Measurements from ENCODE around the gene CCNB2. TPM values are rescaled to one million over a fixed set of nuclear protein-coding genes. Genes with fewer than 3 reads are reported as not detected.

The CCNB2 gene
- total and polyA plus RNA-seq, 2 donors (not counting 3 experiments of a cell fraction or from before 2014, with no cell fraction given) = 55.9 to 65.2 TPM

DNA sequence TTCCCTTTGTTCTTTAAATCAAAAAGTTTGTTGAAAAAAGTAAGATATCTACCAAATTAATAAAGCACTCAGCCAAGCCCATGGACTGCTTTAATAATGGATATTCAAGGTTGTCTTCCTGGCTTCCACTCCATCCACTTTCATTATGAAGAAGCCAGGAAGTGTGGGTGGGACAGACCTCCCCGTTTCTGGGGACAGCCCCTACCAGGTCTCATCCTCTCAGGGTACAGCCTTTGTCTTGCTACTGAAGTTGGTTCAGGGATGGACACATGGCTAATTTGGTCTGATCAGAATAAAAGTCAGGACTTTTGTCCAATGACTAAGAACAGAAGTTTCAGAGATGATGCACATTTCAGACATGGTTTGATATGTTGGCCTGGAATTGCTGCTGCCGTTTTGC is 32.6 kb downstream of the CCNB2 start:
- FAIRE-seq (no peak), DNase-seq (ENCODE audit: low read depth, low spot score) (no peak)
- no peak overlapping the region for H3K9ac ChIP-seq (replicated peaks; ENCODE audit: extremely low read depth, insufficient read depth, low read length)
- CTCF ChIA-PET = interaction anchor here (1.1 to 1.6 kb wide), 8 partner anchors 14 to 910 kb away, joined by 3 to 16 read pairs (median 4); partner anchors contain the start of gene RNF111
- intact Hi-C loops (cut with micrococcal nuclease) = loop anchor here (5.0 kb wide), 1 partner anchor 910 kb away; no protein-coding TSS in a partner anchor
- H3K79me2 ChIP-seq (ENCODE audit: control insufficient read depth, insufficient read depth, low read length) = no peaks in the 10 kb centered on the region
- no peaks in the 10 kb centered on the region for H3K9me1 ChIP-seq (replicated peaks; ENCODE audit: control insufficient read depth, extremely low read depth, insufficient read depth, low read length)
- H3K27me3 ChIP-seq (ENCODE audit: control insufficient read depth in 2 of 2, insufficient read depth in 2 of 2, low read length in 2 of 2) = no peaks in the 10 kb centered on the region
- no peak overlapping the region for H3K27ac ChIP-seq (ENCODE audit: insufficient read depth, low read depth, low read length)
- H3K4me3 ChIP-seq (replicated peaks in 1 of 3; ENCODE audit: insufficient read depth in 1 of 3, low read depth in 1 of 3, low read length in 3 of 3) = no peak overlapping the region
- H3K9me3 ChIP-seq (replicated peaks; ENCODE audit: control insufficient read depth, insufficient read depth, low read length) = no peaks in the 10 kb centered on the region
- dilution Hi-C loops (cut with MboI; ENCODE audit: extremely low pct_ligation_motif_present, low sequenced_read_pairs) = no loop called here
- no peak overlapping the region for H2AFZ ChIP-seq (ENCODE audit: low read depth, low read length)
- H3K4me1 ChIP-seq (ENCODE audit: control insufficient read depth, extremely low read depth, insufficient read depth, low read length) = no peaks in the 10 kb centered on the region
- H4K20me1 ChIP-seq (replicated peaks; ENCODE audit: control insufficient read depth, extremely low read depth, insufficient read depth, low read length) = no peaks in the 10 kb centered on the region
- TF ChIP-seq MAX (IDR thresholded peaks at IDR 0.05; ENCODE audit: insufficient read depth, insufficient read length) = no peak
- no peak for TF ChIP-seq FOS (IDR thresholded peaks at IDR 0.05; ENCODE audit: borderline replicate concordance, insufficient read depth, low read length)
- TF ChIP-seq MYC (IDR thresholded peaks at IDR 0.05; ENCODE audit: low read depth, low read length) = no peak
- TF ChIP-seq GATA2 (IDR thresholded peaks at IDR 0.05; ENCODE audit: insufficient read depth, insufficient read length, low read depth, low read length) = no peak
- TF ChIP-seq CTCF (IDR thresholded peaks at IDR 0.05; ENCODE audit: extremely low read depth in 1 of 2, insufficient read depth in 1 of 2, low read depth in 1 of 2, low read length in 2 of 2) = no peak
- TF ChIP-seq POLR2AphosphoS5 (IDR thresholded peaks at IDR 0.05; ENCODE audit: insufficient read depth, low read depth, low read length) = no peak
- TF ChIP-seq EZH2 (IDR thresholded peaks at IDR 0.05; ENCODE audit: borderline replicate concordance, low read depth, low read length, severe bottlenecking) = no peak
- TF ChIP-seq POLR2A (IDR thresholded peaks at IDR 0.05; ENCODE audit: low read depth, low read length) = no peak
- TF ChIP-seq JUN (IDR thresholded peaks at IDR 0.05; ENCODE audit: borderline replicate concordance, insufficient read depth, insufficient read length, low read depth) = no peak
- peaks cover 9 to 29% of the 10 kb centered on the region in 2 experiments for H3K36me3 ChIP-seq (ENCODE audit: control insufficient read depth in 2 of 2, extremely low read depth in 1 of 2, insufficient read depth in 2 of 2, low read length in 2 of 2)
- no peak overlapping the region for H3K4me2 ChIP-seq (ENCODE audit: insufficient read depth, low read length)
- POLR2A ChIA-PET = no interaction called here
- BruUV-seq (replicated peaks) = no TSS peak

Data from endothelial cell of umbilical vein (primary cell).